ENCODE data around the gene HSPA9. TPM values are rescaled to one million over a fixed set of nuclear protein-coding genes. Genes with fewer than 3 reads are reported as not detected.

Gene HSPA9
- total RNA-seq, 1 donor from 2014 or later, result 383 TPM

DNA sequence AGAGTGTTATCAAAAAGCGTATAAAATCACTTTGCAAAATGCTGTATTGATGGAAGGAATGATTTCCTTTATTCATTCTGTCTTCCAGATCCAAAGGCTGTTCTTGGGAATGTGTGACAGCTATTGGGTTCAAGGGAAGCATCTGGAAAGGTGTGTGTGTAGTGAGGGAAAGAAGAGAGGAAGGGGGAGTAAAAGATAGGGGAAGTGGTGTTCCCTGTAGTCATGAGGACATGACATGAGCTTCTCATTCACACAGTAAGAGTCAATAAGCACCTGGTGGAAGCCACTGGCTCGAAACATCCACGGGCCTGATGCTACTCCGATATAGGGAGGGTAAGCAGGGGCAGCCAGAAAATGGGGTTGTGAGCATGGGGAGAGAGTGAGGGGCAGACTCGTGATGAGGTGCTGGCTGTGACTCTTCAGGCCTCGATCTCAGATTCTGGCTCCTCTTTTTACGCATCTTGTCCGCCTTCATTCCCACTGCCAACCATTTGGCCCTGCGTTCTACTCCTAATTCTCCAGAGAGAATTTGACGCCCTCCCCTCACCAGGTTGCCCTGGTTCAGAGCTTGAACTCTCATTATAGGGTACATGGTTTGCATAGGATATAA is 29.1 kb upstream of the HSPA9 start:
- Mint-ChIP-seq H3K4me1 (ENCODE audit: low read depth) (peaks cover 20% of the 10 kb centered on the region), H3K27ac (no peak overlapping the region), H3K36me3 (ENCODE audit: low read depth) (no peaks in the 10 kb centered on the region), H3K9me3 (no peaks in the 10 kb centered on the region), H3K4me3 (no peak overlapping the region), H3K27me3 (ENCODE audit: insufficient read depth) (peaks cover 73% of the 10 kb centered on the region)
- intact Hi-C loops (cut with micrococcal nuclease), result loop anchor here (5.0 kb wide), 2 partner anchors 48 to 133 kb away; no protein-coding TSS in a partner anchor
- DNase-seq (ENCODE audit: low spot score), result no peak

DNA sequence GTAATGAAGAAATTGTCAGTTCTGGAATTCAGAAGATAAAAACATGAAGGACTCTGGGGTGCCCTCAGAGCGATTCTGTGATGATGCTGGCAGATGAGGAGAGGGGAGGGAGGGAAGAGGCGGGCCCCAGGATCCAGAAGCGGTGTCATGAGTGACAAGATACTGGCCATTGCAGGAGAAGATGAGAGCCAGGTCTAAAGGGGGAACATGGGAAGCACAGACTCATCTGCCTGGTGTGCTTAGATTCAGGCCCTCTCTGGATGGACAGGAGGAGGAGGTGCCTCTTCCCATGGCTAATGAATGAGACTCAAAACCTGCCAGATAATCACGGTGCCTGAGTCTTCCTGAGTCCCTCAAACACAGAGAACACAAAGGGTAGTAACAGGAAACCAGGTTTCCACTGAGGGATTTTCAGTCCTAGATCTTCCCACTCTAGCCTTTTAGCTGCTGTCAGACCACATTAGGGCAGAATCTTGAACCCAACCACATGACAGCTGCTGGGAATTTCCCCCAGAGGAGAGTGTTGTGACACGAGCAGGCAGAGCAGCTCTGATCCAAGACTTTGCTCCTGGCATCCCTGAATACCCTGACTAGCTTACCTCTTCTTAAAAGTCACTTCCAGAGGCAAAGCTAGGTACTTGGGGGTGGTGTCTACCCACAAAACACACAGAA is 28.2 kb upstream of the HSPA9 start:
- peaks cover 20% of the 10 kb centered on the region for H3K4me1 Mint-ChIP-seq (ENCODE audit: low read depth)
- peaks cover 73% of the 10 kb centered on the region for H3K27me3 Mint-ChIP-seq (ENCODE audit: insufficient read depth)
- H3K4me3 Mint-ChIP-seq, result no peak overlapping the region
- H3K27ac Mint-ChIP-seq, result no peak overlapping the region
- DNase-seq (ENCODE audit: low spot score), result no peak
- H3K36me3 Mint-ChIP-seq (ENCODE audit: low read depth), result no peaks in the 10 kb centered on the region
- intact Hi-C loops (cut with micrococcal nuclease), result loop anchor here (1.0 to 5.0 kb wide), 3 partner anchors 24 to 134 kb away; no protein-coding TSS in a partner anchor
- H3K9me3 Mint-ChIP-seq, result no peaks in the 10 kb centered on the region

DNA sequence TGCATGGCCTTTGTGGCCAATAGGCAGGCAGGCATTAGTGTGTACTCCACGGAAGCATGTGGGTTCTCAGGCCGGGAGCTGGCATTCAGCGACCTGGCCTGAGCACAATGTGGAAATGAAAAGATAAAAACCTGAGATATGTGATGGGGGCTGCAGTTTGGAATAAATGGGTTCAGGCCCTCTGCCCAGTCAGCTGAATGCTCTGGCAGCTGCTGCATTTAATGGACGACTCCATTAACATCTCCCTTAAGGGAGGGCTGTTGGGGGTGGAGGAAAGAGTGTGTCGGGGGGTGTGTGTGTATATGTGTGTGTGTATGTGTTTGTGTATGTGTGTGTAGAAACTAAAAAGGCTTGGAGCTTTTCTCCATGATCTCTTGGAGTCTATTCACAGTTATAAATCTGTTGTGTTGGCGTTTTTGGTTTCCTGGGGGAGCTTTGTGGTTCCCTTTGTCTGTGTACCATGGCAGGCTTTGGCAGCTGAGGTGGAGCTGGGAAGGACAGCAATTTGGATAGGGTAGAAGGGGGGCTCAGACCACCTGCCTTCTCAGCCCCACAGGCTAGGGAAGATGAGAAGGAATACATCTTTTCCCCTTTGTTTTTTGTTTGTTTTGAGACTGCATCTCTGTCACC is 27.3 kb upstream of the HSPA9 start:
- H3K27me3 Mint-ChIP-seq (ENCODE audit: insufficient read depth), result peaks cover 70% of the 10 kb centered on the region
- intact Hi-C loops (cut with micrococcal nuclease), result loop anchor here (5.0 kb wide), 2 partner anchors 50 to 135 kb away; no protein-coding TSS in a partner anchor
- no peaks in the 10 kb centered on the region for H3K9me3 Mint-ChIP-seq

DNA sequence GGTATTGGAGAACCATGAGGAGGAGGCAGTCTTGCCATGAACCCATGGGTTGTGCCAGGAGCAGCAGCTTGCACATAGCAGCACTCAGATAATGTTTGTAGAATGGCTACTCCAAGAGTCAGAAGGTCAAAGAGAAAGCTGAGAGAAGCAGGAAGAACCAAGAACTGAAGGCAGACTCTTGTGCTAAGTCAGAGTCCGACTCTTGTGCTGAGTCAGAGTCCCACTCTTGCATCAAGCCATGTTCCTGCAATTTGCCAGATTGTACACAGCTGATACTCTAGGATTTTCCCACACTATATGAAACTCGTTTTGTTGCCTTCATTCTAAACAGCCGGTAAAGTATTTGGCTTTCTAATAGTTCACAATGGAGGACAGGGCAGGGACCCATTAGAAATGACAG is 26.2 kb upstream of the HSPA9 start:
- Mint-ChIP-seq H3K9me3 (no peaks in the 10 kb centered on the region), H3K36me3 (ENCODE audit: low read depth) (no peaks in the 10 kb centered on the region), H3K27ac (no peak overlapping the region), H3K4me1 (ENCODE audit: low read depth) (peaks cover 20% of the 10 kb centered on the region), H3K27me3 (ENCODE audit: insufficient read depth) (peaks cover 74% of the 10 kb centered on the region), H3K4me3 (no peak overlapping the region)
- no peak for DNase-seq (ENCODE audit: low spot score)
- intact Hi-C loops (cut with micrococcal nuclease), result loop anchor here (5.0 kb wide), 2 partner anchors 51 to 136 kb away; no protein-coding TSS in a partner anchor

More for the DNA sequence above, 27.3 kb upstream of the HSPA9 start:
- no peak overlapping the region for H3K4me3 Mint-ChIP-seq
- DNase-seq (ENCODE audit: low spot score), result no peak
- H3K27ac Mint-ChIP-seq, result no peak overlapping the region
- H3K36me3 Mint-ChIP-seq (ENCODE audit: low read depth), result no peaks in the 10 kb centered on the region
- H3K4me1 Mint-ChIP-seq (ENCODE audit: low read depth), result peaks cover 20% of the 10 kb centered on the region

DNA sequence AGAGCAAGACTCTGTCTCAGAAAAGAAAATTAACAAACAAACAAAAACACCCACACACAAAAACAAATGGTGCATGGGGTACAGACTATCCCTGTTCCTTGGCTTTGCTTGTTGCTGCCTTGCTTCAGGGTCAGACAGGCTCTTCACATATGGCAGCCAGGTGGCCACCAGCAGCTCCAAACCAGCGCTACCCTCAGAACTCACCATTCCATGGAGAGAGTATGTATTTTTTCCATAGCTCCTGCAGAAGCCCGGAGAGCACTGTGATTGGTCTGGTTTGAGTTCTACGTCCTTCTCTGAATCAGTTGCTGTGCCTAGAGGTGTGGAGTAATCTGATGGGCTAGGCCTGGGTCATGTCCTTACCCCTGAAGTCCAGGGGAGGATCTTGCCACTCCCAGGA is 25.2 kb upstream of the HSPA9 start:
- DNase-seq (ENCODE audit: low spot score), result no peak
- no peak overlapping the region for H3K4me3 Mint-ChIP-seq
- no peaks in the 10 kb centered on the region for H3K9me3 Mint-ChIP-seq
- intact Hi-C loops (cut with micrococcal nuclease), result loop anchor here (5.0 kb wide), 2 partner anchors 52 to 137 kb away; no protein-coding TSS in a partner anchor
- H3K27ac Mint-ChIP-seq, result no peak overlapping the region
- peaks cover 66% of the 10 kb centered on the region for H3K27me3 Mint-ChIP-seq (ENCODE audit: insufficient read depth)
- H3K36me3 Mint-ChIP-seq (ENCODE audit: low read depth), result no peaks in the 10 kb centered on the region
- peaks cover 20% of the 10 kb centered on the region for H3K4me1 Mint-ChIP-seq (ENCODE audit: low read depth)

DNA sequence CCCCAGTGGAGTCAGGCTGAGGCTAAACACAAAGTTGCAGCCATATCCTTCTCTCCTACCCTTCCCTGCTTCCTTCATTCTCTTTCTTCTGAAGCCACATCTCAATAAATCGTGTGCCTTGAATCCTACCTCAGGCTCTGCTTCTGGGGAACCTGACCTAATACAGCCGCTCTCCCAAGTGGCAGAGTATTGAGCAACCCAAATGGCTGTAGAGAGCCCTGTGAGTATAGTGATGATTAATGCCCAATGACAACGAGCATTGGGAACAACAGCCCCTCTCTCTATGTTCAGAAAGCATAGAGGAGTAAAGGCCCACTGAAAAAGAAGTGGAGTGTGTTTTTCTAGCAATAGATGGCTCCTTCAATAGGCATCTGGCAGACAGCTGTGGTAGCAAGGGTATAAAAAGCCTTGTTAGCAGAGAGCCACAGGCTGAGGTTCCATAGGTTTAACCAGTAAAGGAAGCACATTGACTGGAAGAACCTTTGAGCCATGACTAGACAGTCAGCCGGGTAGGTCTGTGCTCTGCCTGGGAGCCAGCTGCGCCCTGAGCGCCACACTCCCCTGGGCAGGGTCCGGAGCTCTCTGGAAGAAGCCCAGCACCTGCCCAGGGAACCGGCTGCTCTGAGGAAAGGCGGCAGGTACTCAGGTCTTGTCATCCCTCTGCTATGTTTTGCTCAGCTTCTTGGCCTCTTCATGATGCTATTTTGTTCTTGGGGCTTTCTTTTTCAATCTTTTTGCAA is 22.6 kb upstream of the HSPA9 start:
- Mint-ChIP-seq H3K4me3 (no peak overlapping the region), H3K4me1 (ENCODE audit: low read depth) (peaks cover 6% of the 10 kb centered on the region), H3K9me3 (no peaks in the 10 kb centered on the region), H3K27me3 (ENCODE audit: insufficient read depth) (peaks cover 54% of the 10 kb centered on the region), H3K27ac (no peak overlapping the region), H3K36me3 (ENCODE audit: low read depth) (no peaks in the 10 kb centered on the region)
- intact Hi-C loops (cut with micrococcal nuclease), result no loop called here
- DNase-seq (ENCODE audit: low spot score), result no peak

DNA sequence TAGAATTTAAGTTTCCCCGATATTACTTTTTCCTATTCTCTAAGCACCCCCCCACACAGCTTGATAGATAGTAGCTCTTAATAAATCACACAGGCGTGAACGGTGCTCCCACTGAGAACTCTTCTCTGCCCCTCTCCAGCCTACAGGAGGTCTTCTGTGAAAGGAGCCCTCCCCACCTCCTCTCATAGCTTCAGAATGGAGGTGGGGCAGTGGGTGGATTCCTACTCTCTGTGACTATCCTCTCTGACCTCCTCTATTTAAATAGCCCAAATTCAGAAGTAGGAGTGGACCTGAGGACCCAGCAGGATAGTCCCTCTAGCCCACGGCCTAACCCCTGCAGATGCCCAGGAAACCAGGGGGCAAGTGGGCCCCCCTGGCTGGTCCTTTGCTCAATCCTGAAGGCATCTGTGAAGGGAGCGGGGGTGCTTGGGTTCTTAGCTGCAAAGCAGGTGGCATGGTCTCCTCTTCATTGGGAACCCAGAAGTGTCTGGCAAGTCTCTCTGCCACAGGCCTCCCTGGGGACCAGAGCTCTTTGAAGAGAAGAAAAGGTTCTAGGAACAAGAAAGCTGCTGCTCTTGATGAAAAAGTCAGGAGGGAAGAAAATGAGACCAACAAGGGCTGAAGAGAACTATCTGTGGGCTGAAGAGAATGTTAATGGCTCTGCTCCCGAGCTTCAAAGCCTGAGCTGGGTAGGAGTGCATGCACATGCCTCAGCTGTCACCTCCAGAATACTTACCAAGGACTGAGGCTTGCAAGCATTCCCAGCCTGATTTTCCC is 21.1 kb upstream of the HSPA9 start:
- intact Hi-C loops (cut with micrococcal nuclease), result no loop called here
- H3K36me3 Mint-ChIP-seq (ENCODE audit: low read depth), result no peaks in the 10 kb centered on the region
- DNase-seq (ENCODE audit: low spot score), result no peak
- H3K4me1 Mint-ChIP-seq (ENCODE audit: low read depth), result no peaks in the 10 kb centered on the region
- peaks cover 46% of the 10 kb centered on the region for H3K27me3 Mint-ChIP-seq (ENCODE audit: insufficient read depth)
- no peak overlapping the region for H3K27ac Mint-ChIP-seq
- no peak overlapping the region for H3K4me3 Mint-ChIP-seq
- H3K9me3 Mint-ChIP-seq, result no peaks in the 10 kb centered on the region

DNA sequence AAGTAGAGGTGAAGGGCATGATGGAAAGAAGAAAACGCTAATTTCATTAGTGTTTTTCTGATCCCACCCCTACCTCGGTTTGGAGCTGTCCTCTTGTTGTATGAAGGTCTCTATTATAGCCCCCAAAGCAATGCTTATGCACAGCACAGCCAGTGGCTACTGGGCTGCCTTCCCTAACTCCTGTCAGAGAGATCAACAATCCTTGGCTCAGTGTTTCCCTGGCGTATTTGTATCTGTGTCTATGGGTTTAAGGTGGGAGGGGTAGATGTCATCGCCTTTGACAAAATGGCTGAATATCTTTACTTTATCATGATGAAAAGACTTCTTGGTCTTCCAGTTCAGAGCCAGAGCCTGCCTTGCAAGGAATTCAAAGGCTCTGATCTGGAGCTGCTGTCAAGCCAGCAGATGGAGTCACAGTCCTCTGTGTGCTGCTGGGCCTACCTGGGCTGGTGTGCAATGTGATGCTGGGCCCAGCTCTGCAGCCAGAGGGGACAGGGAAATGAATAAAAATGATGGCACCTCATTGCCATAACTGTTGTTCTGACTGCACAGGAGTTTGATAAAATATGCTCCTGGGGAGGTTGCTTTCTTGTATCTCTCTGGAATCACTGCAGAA is 20.1 kb upstream of the HSPA9 start:
- no peak overlapping the region for H3K4me3 Mint-ChIP-seq
- intact Hi-C loops (cut with micrococcal nuclease), result no loop called here

DNA sequence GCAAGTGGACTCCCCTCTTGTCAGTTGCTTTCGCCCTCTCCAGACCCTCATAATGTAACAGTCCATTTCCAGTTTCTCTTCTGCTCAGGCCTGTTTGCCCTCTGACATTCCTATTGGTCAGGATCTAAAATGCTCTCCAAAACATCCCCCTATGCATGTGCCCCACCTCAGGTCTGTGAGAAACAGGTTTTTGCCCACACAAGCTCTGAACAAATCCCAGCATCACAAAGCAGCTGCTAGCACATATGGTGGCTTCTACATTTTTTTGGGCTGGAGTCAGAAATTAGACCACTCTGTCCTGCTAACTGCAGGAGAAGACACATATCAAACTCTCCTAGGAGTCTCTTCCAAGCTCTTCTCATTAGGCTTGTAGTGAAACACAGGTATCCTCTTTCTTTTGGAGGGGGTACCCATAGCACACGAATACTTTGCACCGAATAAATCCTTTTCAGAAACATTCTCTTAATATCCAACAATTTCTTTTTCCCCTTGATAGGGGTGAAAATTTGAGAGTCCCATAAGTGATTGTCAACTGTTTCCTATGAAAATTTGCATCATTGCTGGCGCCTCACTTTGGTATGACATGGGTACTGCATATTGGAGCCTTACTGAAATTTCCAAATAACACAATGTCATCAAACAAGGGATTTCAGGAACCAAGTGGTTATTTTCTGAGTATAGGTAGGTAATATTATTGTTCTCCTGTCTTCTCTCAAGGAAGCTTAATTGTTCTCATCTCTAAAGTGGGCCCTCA is 19.3 kb upstream of the HSPA9 start:
- peaks cover 33% of the 10 kb centered on the region for H3K27me3 Mint-ChIP-seq (ENCODE audit: insufficient read depth)
- intact Hi-C loops (cut with micrococcal nuclease), result no loop called here
- no peak for DNase-seq (ENCODE audit: low spot score)
- H3K4me3 Mint-ChIP-seq, result no peak overlapping the region
- H3K9me3 Mint-ChIP-seq, result no peaks in the 10 kb centered on the region
- H3K36me3 Mint-ChIP-seq (ENCODE audit: low read depth), result no peaks in the 10 kb centered on the region
- H3K4me1 Mint-ChIP-seq (ENCODE audit: low read depth), result no peaks in the 10 kb centered on the region
- no peak overlapping the region for H3K27ac Mint-ChIP-seq

More for the DNA sequence above, 20.1 kb upstream of the HSPA9 start:
- Mint-ChIP-seq H3K27me3 (ENCODE audit: insufficient read depth) (peaks cover 39% of the 10 kb centered on the region), H3K36me3 (ENCODE audit: low read depth) (no peaks in the 10 kb centered on the region), H3K27ac (no peak overlapping the region), H3K9me3 (no peaks in the 10 kb centered on the region), H3K4me1 (ENCODE audit: low read depth) (no peaks in the 10 kb centered on the region)
- DNase-seq (ENCODE audit: low spot score), result no peak

DNA sequence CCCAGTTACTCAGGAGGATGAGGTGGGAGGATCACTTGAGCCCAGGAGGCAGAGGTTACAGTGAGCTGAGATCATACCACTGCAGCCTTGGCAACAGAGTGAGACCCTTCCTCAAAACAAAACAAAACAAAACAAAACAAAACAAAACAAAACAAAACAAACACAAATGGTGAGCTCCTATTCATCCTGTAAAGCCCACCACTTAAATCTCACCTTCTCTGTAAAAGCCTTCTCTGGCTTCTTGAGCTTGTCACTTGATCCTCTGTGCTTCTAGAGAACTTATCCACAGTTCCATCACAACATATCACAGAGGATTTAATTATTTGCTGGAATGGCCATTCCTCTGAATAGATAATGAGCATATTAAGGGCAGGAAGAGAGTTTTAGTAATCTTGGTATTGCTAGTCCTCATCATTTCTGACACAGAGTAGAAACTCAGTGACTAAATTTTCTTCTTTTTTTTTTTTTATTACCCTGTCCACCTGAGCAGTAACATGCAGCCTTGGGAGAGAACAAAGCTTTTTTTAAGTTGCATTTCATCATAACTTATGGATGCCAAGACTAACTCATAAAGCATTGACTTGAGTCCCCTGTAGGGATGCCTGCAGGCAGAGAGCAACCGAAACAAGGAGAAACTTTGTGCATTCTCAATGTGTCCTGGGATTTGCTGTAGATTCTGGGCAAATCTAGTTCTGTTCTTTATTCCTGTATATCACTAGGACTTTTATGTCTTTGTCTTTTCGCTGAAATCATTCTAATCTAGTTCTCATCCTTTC is 13.0 kb upstream of the HSPA9 start:
- no peak for DNase-seq (ENCODE audit: low spot score)
- no peak overlapping the region for H3K27ac Mint-ChIP-seq
- no peaks in the 10 kb centered on the region for H3K36me3 Mint-ChIP-seq (ENCODE audit: low read depth)
- no peak overlapping the region for H3K4me3 Mint-ChIP-seq
- no peaks in the 10 kb centered on the region for H3K9me3 Mint-ChIP-seq
- intact Hi-C loops (cut with micrococcal nuclease), result no loop called here
- H3K27me3 Mint-ChIP-seq (ENCODE audit: insufficient read depth), result peaks cover 24% of the 10 kb centered on the region
- H3K4me1 Mint-ChIP-seq (ENCODE audit: low read depth), result no peaks in the 10 kb centered on the region

DNA sequence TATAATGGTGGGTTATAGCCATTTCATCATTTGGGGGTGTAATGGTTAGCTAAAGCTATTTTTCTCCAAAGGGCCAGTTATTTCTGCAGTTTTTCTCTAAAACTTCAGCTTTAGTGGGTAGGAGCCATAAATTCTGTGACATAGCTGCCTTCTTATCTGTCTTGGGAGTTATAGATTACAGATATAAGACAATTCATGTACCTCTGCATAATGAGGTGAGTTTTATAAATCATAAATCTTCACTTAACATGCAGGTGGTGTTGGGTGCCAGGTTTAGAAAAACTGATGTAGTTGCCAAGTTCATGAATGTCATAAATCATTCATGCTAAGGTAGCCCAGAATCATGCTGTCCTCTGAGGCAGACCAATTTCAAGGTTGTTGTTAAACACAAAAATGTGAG is 10.0 kb upstream of the HSPA9 start:
- no peaks in the 10 kb centered on the region for H3K4me1 Mint-ChIP-seq (ENCODE audit: low read depth)
- no peak overlapping the region for H3K27ac Mint-ChIP-seq
- no peaks in the 10 kb centered on the region for H3K9me3 Mint-ChIP-seq
- no peak overlapping the region for H3K4me3 Mint-ChIP-seq
- H3K27me3 Mint-ChIP-seq (ENCODE audit: insufficient read depth), result peaks cover 22% of the 10 kb centered on the region
- intact Hi-C loops (cut with micrococcal nuclease), result no loop called here
- no peaks in the 10 kb centered on the region for H3K36me3 Mint-ChIP-seq (ENCODE audit: low read depth)
- no peak for DNase-seq (ENCODE audit: low spot score)

All from activated T-helper 1 cell treated with anti-CD3 and anti-CD28 coated beads, Interleukin-12 subunit alpha, Interleukin-12 subunit beta, Interleukin-2, Interleukin-4 antibody, amounts not matched to agents 30 ng/mL and 10 ng/mL and 1 ng/mL, durations not matched to agents 14 hours and 24 hours and 36 hours (primary cell).